GM21723 (cell line): Measurements from ENCODE around the gene SKIC3.

Experiments used
- ATAC-seq: cut with Tn5 transposase; IDR thresholded peaks from one replicate; pipeline ENCODE4 v1.9.1; 2021; ENCODE audit warnings: mild to moderate bottlenecking, moderate library complexity; ENCODE audit not compliant: unreplicated experiment

Gene SKIC3

DNA sequence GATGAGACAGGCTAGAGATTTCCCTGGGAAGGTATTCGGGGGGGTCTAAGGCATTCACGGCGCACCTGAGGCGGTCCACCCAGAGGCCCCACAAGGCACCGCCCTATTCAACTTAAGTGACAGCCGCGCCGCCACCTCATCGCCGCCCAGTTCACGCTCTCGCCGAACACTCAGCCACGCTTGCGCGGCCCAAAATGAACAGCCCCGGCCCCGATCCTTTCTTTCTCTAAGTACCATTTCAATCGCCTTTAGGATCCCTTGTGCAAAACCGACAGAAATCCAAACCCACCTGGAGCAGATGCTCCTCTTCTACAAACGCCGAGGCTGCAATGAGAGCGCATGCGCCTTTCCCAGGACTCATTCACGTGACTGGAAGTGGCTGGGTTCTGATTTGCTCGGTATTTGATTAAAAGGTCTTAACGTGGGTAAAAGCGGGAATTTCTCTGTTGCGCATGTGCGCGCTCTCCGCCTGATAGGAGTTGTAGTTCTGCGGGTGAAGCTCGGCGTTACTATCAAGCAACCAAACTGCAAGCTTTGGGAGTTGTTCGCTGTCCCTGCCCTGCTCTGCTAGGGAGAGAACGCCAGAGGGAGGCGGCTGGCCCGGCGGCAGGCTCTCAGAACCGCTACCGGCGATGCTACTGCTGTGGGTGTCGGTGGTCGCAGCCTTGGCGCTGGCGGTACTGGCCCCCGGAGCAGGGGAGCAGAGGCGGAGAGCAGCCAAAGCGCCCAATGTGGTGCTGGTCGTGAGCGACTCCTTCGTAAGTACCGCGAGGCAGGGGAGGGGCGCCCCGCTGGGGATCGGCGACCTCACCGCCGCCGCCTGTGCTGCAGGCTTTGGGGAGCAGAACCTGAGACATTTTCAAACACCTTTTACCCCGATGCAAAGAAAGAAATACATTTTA lies at the start of gene SKIC3, which contains the start of gene ARSK:
SKIC3 (minus strand) TSS at position 331 of the 902 bp plus-strand sequence. CDS start 7,827 bp downstream, outside the sequence.
ARSK (plus strand) TSS at position 455 of the 902 bp plus-strand sequence; CDS start at position 633, 178 bp downstream.
- ATAC-seq: peak; percentile 94

DNA sequence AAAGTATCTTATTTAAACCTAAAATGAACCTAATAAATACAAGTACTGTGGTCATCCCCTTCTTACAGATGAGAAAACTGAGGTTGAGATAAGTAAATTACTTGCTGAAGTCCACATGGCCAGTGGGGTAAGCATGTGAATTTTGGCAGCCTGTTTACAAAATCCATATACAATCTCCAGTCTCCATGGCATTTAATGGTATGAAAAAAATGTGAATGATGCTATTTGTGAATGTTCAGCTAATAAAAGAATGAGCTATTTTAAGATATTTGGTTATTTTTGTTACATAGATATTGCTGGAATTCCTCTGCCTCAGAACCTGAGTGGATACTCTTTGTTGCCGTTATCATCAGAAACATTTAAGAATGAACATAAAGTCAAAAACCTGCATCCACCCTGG lies 45.8 kb upstream of the SKIC3 start:
- ATAC-seq: no peak

DNA sequence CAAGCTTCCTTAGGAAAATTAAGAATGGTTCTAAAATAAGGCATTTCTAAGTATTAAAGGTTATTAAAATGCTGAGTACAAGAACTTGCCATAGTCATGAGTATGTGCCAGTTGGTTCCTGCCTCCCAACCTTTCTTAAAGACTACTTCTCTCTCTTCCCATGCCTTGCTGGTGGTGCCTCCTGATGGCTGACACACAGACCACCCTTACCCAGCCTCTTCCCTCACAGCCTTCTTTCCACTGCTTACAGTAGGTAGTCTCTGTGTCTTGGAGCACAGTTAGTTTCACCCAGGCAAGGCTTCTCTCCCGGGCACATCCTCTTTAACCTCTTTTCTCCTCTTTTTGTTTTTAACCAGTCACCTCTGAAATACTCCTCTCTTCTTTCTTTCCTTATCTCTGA lies 44.5 kb upstream of the SKIC3 start:
- ATAC-seq: no peak

DNA sequence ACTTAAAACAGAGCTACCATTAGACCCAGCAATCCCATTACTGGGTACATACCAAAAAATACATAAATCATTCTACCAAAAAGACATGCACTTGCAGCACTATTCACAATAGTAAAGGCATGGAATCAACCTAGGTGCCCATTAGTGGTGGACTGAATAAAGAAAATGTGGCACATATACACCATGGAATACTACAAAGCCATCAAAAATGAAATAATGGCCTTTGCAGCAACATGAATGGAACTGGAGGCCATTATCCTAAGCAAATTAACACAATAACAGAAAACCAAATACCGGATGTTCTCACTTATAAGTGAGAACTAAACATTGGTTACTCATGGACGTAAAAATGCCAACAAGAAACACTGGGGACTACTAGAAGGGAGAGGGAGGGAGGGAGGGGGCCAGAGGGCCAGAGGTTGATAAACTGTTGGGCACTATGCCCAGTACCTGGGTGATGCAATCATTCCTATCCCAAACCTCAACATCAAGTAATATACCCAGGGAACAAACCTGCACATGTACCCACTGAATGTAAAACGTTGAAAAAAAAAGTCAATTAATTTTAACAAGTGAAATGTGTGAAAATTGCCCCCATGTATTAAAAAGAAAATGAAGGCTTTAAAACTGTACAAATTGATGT lies 40.6 kb upstream of the SKIC3 start:
- ATAC-seq: no peak

DNA sequence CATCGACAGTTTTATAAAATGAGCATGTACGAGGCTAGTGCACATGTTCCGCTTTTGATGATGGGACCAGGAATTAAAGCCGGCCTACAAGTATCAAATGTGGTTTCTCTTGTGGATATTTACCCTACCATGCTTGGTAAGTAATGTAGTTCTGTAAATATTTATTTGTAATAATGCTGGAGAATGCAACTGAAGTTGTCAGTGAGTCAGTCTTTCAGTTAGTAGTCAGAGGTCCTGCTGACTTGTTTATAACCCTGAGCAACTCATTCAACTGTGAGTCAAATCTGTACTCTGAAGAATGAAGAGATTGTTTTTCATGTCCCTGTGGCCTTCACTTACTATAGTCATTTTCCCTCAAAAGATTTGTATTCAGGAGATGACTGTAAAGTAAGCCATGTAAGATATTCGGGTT lies 36.7 kb upstream of the SKIC3 start:
- peak; percentile 88 for ATAC-seq

DNA sequence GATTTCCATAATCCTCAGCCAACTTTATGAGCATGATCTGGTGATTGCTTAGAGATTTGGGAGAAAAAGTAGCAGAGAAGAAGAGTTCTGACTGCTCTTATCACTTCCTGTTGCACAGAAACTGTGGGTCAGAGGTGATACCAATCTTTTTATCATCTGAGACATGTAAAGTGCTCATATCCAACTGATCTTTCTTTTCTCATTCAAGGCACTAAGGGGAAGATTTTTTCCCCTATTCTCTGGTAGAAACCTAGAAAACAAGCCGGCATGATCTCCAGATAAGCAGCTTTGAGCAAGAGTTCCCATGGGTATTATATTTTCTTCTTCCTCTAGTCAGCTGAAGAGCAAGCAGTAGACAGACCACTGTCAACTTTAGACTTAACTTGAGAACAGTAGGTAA lies 36.1 kb upstream of the SKIC3 start:
- ATAC-seq: peak; percentile 45

DNA sequence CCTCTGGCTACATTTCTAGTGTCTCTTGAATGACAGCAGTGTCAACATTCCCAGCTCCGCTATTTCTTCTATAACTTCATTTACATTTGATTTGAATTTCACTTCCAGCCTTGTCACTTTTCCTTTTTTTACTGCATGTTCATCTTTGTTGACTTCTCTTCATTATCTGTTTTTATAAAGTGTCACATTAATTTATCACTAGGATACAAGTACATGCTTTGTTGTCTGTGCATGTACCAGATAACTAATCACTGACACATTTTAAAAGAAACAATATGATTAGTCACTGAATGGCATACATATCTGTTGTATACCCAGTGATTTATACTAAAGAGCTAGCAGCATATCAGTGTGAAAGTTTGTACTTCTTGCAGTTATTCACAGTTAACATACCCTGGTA lies 29.2 kb upstream of the SKIC3 start:
- no peak for ATAC-seq

DNA sequence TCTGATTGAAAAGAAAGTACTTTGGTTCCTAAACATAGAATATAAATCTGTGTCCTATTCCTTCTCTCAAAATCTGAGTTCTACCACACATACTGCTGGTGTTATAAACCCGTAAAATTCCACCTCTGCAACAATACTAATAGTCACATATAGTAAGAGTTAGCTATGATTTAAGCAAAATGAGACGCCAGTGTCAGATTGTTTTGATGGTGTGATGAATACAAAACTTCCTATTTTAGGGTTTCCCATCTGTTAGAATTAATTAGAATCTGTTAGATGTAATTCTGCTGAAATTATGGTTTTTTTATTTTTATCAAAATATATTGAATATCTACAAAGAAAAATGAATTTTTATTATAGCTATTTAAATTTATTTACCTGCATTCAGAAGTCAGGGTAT lies 26.8 kb upstream of the SKIC3 start:
- no peak for ATAC-seq

DNA sequence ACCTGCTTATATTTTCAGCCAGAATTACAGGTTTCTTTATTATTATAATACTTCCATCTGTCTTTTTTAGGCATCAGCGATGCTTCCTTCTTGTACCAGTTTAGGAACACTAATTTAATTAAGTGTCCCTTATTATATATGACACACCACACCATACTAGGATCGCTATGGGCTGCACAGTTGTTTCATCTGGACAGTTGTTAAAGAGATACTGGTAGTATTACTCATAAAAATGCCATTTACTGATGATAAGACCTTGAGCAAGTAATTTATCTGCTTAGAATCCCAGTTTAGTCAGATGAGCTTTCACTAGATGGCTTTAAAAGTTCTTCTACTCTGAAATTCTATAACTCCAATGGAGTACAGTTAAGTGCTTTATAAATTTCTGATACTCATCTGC lies 17.2 kb upstream of the SKIC3 start:
- ATAC-seq: no peak

DNA sequence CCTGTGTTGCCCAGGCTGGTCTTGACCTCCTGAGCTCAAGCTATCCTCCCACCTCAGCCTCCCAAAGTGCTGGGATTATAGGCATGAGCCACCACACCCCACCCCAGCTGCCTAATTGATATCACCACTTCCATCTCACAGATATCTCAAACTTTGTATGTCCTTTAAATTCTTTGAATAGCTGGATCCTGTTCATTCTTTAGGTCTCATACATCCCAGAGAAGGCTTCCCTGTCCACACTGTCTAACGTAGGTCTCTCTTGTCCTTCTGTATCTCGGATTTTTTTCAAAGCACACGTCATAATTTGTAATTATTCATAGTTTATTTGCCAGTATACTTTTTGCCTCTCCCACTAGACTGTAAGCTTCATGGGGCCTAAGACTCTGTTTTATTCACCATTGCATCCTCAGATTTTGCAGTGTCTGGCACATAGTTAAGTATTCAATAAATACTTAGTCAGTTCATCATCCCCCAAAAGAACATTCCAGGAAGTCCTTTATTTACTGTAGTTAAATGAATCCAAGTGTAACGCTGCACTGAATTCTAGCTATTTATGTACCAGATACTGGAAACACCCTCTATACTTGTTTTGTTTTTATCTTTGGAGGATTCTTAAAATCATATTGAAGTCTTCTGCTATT lies 10.6 kb upstream of the SKIC3 start:
- no peak for ATAC-seq

DNA sequence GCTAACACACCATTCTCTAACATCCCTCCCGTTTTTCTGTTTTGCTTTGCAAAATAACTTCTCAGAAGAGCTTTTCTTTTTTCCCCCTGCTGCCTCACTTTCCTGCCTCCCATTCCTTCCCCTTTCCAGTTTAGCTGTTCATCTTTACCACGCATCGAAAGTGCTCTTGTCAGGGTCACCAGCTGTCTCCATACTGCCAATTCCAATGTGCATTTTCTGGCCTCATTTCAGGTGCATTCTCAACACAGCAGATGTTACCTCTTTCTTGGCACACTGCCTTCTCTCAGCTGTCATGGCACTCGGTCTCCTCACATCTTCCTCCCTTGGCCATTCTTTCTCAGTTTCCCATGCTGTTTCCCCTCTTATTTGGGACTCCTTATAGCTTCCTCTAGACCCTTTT lies 9.7 kb upstream of the SKIC3 start:
- ATAC-seq: no peak

DNA sequence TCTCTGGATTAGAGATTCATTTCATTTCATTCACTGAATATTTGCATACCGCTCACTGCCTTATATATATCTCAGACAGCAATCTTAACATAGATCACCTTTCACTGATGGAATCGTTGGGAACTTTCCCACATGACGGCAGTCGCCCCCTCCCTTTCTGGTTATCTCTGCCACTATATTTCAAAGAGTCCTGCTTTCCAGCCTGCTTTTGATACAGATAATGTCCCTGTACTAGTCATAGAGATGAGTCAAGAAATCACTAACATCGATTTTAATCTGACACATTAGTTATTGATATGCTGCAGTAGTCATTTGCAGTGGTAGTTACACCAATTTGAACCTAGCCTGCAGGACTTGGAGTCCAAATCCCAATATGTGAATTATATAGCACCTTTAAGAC lies 8.6 kb upstream of the SKIC3 start:
- ATAC-seq: no peak

DNA sequence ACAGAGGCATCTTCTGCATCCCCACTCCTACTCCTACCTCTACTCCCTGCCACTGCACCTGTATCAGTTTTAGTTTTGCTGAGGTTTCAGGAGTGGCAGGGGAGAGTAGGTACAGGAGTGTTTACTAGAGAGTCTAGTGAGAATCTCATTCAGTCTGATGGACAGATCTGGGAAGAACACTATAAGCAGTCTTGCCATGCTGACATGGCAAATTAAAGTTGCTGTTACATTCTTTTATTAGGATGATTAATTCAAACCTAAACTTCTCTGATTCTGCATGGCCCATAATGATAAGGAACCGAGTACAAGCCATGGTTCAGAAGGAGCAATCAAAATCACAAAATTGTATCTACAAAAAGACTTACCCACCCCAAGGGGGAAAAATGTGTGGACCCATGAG lies 7.5 kb upstream of the SKIC3 start:
- no peak for ATAC-seq

DNA sequence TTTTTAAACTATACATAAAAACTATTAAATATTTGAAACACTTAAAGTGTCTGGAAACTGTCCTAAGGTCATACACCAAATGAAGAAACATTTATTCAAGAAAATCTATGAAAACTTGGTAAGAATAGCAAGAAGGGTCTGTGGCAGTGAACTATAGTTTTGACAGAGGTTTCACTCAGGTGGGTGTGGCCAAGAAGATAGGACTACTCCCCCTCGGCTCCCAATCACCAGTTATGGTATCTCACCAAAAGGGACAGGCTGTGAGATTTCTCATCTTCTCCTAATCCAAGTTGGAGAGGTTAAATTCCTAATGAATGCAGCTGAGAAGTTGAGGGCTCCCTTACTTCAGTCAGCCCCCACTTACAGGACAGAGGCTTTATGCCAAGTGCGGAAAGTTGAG lies 3.1 kb upstream of the SKIC3 start:
- ATAC-seq: no peak

DNA sequence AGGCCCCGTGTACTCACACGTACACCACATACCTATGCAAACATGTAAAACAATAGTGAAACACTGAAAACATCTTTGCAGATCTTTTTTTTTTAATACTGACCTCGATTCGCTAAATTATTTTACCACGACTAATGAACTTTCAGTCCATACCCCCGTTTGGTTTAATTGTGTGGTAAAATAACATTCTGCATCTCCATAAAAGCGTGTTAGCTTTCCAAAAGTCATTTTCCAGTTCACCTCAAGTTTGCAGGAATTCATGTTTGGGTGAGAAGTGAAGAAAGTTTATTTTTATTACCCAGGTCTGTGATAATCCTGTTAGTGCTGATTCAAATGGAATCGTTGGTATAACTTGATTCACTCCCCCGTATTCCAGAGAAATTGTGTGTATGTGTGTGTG lies 776 bp upstream of the SKIC3 start:
- no peak for ATAC-seq

DNA sequence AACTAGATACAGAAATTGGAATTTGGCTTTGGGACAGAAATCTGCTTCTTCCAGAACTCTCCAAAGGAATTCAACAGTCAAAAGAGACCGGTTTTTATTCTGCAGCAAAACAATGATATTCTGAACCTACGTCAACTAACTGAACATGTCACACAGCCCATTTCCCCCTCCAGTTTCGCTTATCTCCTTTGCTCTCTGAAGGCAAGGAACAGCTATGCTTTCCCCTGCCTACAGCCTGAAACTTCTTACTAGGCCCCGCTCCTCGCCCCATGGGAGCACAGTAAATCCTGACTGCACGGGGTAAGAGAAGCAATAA lies 488 bp downstream of the SKIC3 start:
- ATAC-seq: peak; percentile 32

DNA sequence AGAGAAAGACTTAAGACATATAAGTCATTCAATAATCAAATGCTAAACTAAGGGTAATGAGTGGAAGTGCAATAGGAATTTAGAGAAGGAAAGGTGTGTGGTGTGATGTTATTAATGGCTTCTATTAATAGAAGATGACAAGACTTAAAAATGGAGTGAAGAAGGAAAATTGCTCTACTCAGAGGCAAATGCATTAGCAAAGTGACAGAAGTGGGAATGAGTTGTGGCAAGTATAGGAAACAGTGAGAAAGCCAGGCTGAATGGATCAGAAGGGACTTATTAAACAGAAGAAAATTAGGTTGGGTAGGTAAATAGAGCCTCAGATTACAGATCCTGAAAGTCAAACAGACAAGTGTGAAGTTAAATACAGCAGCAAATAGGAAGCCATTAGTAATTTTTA lies 5.7 kb downstream of the SKIC3 start:
- ATAC-seq: no peak

DNA sequence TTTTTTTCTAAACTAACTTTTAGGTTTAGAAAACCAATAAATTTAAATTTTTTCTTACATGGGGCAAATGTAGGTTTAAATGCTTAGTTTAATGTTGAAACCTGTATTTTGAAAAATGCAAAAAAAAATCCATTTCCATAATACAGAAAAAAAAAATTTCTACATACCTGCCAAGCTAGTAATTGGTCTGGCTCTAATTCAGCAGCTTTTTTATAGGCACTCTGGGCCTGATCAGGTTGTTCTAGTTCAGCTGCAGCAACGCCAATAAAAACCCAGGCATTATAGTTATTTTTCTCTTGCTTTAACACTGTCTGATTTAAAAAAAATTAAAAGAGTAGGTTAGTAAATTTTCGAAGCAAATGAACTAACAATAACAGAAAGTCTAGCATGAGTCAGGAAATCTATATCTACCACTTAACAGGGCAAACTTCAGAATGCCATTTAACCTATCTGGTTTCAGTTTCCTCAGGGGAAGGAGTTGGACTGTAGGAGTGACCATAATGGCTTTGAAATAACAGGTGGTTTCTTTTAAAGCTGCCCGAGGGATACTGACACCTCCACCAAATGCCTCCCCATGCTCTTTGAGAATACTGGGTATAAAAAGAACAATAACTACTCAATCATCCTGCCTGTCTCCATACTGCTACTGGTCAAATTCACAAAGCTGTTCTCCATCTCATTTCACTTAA lies 11.6 kb downstream of the SKIC3 start:
- ATAC-seq: no peak

DNA sequence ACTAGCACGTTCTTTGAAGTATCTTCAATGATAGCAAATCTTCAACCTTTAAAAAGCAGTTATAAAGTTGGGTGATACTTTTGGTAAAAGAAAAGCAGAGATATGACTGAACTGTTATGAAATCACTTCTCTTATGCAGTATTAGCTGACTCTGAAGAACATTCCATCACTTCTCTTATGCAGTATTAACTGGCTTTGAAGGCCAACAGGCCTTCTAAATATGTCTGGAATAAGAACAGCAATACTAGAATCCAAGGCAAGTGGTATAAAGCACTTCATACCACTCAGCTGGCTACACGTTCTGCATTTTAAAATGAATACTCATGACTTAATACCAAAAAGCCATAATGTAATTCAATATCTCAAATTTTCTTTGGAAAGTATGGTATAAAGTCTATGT lies 17.3 kb downstream of the SKIC3 start:
- no peak for ATAC-seq

DNA sequence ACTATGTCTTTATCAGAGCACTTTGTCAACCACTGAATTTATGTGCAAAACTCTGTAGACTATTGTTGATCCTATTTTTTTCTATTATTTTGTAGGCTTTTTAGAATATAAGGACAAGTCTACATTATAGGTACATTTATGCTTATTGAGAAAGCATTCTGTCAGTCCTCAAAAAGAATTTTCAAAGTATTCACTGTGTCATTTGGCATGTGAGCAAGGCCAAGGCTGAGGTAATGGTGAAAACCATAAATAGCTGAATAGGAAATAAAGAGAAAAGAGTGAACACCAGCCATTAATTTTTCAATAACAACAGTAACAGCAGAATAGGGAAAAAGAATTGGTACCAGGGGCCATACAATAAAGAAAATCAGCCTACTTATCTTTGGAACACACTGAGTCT lies 21.0 kb downstream of the SKIC3 start:
- ATAC-seq: no peak

DNA sequence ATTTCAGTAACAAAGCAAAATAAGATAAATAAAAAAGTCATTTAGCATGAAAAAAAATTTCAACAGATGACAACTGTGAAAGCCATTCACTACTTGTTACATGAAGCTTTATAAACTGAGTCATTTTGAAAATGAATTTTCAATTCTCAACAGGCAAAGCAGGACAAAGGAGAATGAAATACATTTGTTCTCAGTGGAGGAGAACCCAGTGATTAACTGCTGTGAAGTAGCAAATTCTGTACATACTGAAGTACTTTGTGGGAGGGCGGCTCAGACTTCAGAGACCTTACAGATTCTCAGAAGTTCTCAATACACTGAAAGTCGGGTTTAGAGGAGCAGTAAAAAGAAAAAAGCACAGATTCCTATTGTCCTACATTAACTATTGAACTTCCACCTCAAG lies 21.7 kb downstream of the SKIC3 start:
- ATAC-seq: no peak
